HCT116 (cell line): ENCODE results near the gene THRA. TPM values are rescaled to one million over a fixed set of nuclear protein-coding genes. Genes with fewer than 3 reads are reported as not detected.

Source experiments
- ATAC-seq: fragments of 200-7000 bp; cut with Tn5 transposase; 2 replicates; pipeline ENCODE4 v1.9.1; 2020; ENCODE audit warnings: mild to moderate bottlenecking, moderate library complexity
- BruUV-seq: library from RNA; stranded (reverse); fragments of 400-500 nt; replicated peaks from 2 replicates; lab custom pipeline; 2021; lab: Mats Ljungman, UMichigan
- CTCF ChIA-PET: fragments of 300-600 bp; sonication (Branson Sonifier 250); formaldehyde crosslinking; loops from one replicate; lab custom pipeline; 2021; ENCODE audit warnings: antibody characterized with exemption; lab: Charles Lee
- POLR2A ChIA-PET: fragments of 300-600, 350-600 bp; sonication (Branson Sonifier 250); formaldehyde crosslinking; loops from one replicate; lab custom pipeline; 2021; ENCODE audit warnings: antibody characterized with exemption; lab: Charles Lee
- RAD21 ChIA-PET, 2 experiments: fragments of 300-600 bp; sonication (Branson Sonifier 250); formaldehyde crosslinking; loops; one replicate each; lab custom pipeline; 2023; ENCODE audit warnings: low total read pairs in 2 of 2; ENCODE audit not compliant: uncharacterized antibody in 2 of 2, unreplicated experiment in 2 of 2, low non-redundant PET in 1 of 2; lab: Charles Lee
- DNase-seq: peaks from one replicate; pipeline ENCODE4 v3.0.0-alpha.2; 2010; ENCODE audit warnings: low read depth, low spot score
- H2AFZ ChIP-seq: fragments of 200-600 bp; shearing (Covaris generic), sonication (generic); 2 replicates; pipeline ENCODE4 v1.6.1; 2017; ENCODE audit warnings: low read depth, mixed run types, mixed read lengths, antibody characterized with exemption, low read length; ENCODE audit not compliant: poor library complexity, severe bottlenecking
- H3K27ac ChIP-seq: 2 replicates; pipeline ENCODE4 v1.5.1; 2012; ENCODE audit warnings: low read depth, low read length
- H3K27me3 ChIP-seq: fragments of 200-600 bp; sonication (generic); 2 replicates; pipeline ENCODE4 v1.6.1; 2016; ENCODE audit warnings: mixed run types, low read length, mixed read lengths; ENCODE audit not compliant: insufficient read depth
- H3K36me3 ChIP-seq, 2 experiments: fragments of 200-500 bp in 1 of 2; fragments of 200-600 bp in 1 of 2; sonication (Bioruptor generic) in 1 of 2; sonication (generic) in 1 of 2; 2 replicates each; pipeline versions ENCODE4 v1.5.1 to v1.6.1; 2014 to 2016; ENCODE audit warnings: low read length in 2 of 2, inconsistent platforms in 1 of 2, mixed read lengths in 1 of 2, mixed run types in 1 of 2; ENCODE audit not compliant: insufficient read depth in 2 of 2, control insufficient read depth in 1 of 2
- H3K4me1 ChIP-seq, 2 experiments: fragments of 200-600 bp in 1 of 2; sonication (generic) in 1 of 2; 2 replicates each; pipeline versions ENCODE4 v1.5.1 to v1.6.1; 2012 to 2017; ENCODE audit warnings: low read length in 2 of 2, inconsistent platforms in 1 of 2, mild to moderate bottlenecking in 1 of 2, mixed read lengths in 1 of 2, mixed run types in 1 of 2, moderate library complexity in 1 of 2; ENCODE audit not compliant: insufficient read depth in 2 of 2, control insufficient read depth in 1 of 2
- H3K4me2 ChIP-seq: fragments of 200-600 bp; sonication (generic); 2 replicates; pipeline ENCODE4 v1.6.1; 2017; ENCODE audit warnings: mixed run types, low read length, mixed read lengths
- H3K4me3 ChIP-seq, 2 experiments: fragments of 200-600 bp in 1 of 2; sonication (generic) in 1 of 2; replicated peaks in 1 of 2; 2 replicates each; pipeline ENCODE4 v1.5.1; 2011 to 2016; ENCODE audit warnings: low read length in 2 of 2, control low read depth in 1 of 2, low read depth in 1 of 2, mild to moderate bottlenecking in 1 of 2, mixed read lengths in 1 of 2, mixed run types in 1 of 2
- H3K79me2 ChIP-seq: fragments of 200-600 bp; sonication (generic); 2 replicates; pipeline ENCODE4 v1.6.1; 2017; ENCODE audit warnings: mild to moderate bottlenecking, mixed run types, low read length, moderate library complexity, mixed read lengths; ENCODE audit not compliant: insufficient read depth
- H3K9ac ChIP-seq: fragments of 200-600 bp; sonication (generic); 2 replicates; pipeline ENCODE4 v1.6.1; 2016; ENCODE audit warnings: low read length, mixed read lengths
- H3K9me2 ChIP-seq: fragments of 200-600 bp; sonication (generic), shearing (Covaris generic); 2 replicates; pipeline ENCODE4 v1.6.1; 2017; ENCODE audit warnings: mixed run types, mild to moderate bottlenecking, moderate library complexity; ENCODE audit not compliant: insufficient read depth
- H3K9me3 ChIP-seq, 2 experiments: fragments of 200-500 bp in 1 of 2; fragments of 200-600 bp in 1 of 2; sonication (Bioruptor generic) in 1 of 2; sonication (generic) in 1 of 2; 2 replicates each; pipeline ENCODE4 v1.6.1; 2014 to 2017; ENCODE audit warnings: low read length in 2 of 2, mixed read lengths in 2 of 2, inconsistent platforms in 1 of 2, low read depth in 1 of 2, mild to moderate bottlenecking in 1 of 2, mixed run types in 1 of 2, moderate library complexity in 1 of 2; ENCODE audit not compliant: control insufficient read depth in 1 of 2, insufficient read depth in 1 of 2
- H4K20me1 ChIP-seq: fragments of 200-600 bp; sonication (generic), shearing (Covaris generic); 2 replicates; pipeline ENCODE4 v1.6.1; 2017; ENCODE audit warnings: mixed run types, mild to moderate bottlenecking, moderate library complexity; ENCODE audit not compliant: insufficient read depth
- CTCF ChIP-seq, 3 experiments: fragments of 200-600 bp in 1 of 3; sonication (generic) in 1 of 3; IDR thresholded peaks in 2 of 3; conservative IDR thresholded peaks in 1 of 3; 2 replicates each; pipeline ENCODE4 v1.5.1; 2012 to 2017; ENCODE audit warnings: low read depth in 2 of 3, low read length in 2 of 3, antibody characterized with exemption in 1 of 3, borderline replicate concordance in 1 of 3, control low read depth in 1 of 3, mild to moderate bottlenecking in 1 of 3, mixed read lengths in 1 of 3, mixed run types in 1 of 3, moderate library complexity in 1 of 3; ENCODE audit not compliant: insufficient read depth in 1 of 3
- EZH2 ChIP-seq: fragments of 200-600 bp; sonication (generic); IDR thresholded peaks from 2 replicates; pipeline ENCODE4 v1.6.1; 2017; ENCODE audit warnings: antibody characterized with exemption, mixed run types
- EZH2phosphoT487 ChIP-seq: fragments of 200-600 bp; IDR thresholded peaks from 2 replicates; pipeline ENCODE4 v1.6.1; 2018; ENCODE audit warnings: antibody characterized with exemption, borderline replicate concordance
- RAD21 ChIP-seq: IDR thresholded peaks from 2 replicates; pipeline ENCODE4 v1.6.1; 2012; ENCODE audit warnings: low read depth, mild to moderate bottlenecking
- REST ChIP-seq: IDR thresholded peaks from 2 replicates; pipeline ENCODE4 v1.6.1; 2012; ENCODE audit warnings: low read depth
- YY1 ChIP-seq: IDR thresholded peaks from 2 replicates; pipeline ENCODE4 v1.6.1; 2011; ENCODE audit warnings: low read length, low read depth, moderate library complexity, mild to moderate bottlenecking; ENCODE audit not compliant: insufficient replicate concordance; ENCODE audit errors: extremely low read depth
- intact Hi-C: fragments of 100-400 bp; cut with micrococcal nuclease; formaldehyde crosslinking; loops from 2 replicates; pipeline ENCODE4 v1.10.0; 2022
- total RNA-seq: library from RNA; stranded (reverse); gene quantifications from one replicate; pipeline ENCODE4 v1.2.1, GENCODE V29; 2021; ENCODE audit not compliant: unreplicated experiment

Gene THRA
- total RNA-seq, 1 experiment from 2014 or later = 23.3 TPM

- peak; percentile 98 for TF ChIP-seq RAD21
- no peak for TF ChIP-seq EZH2phosphoT487
Measured at GRCh38 chr17:40111221-40112128, 48.7 kb downstream of the THRA start (continued).

GRCh38 chr17:40112191-40112711, 49.5 kb downstream of the THRA start:
- H3K79me2 ChIP-seq = no peaks in the 10 kb centered on the region
- BruUV-seq = no TSS peak
- peak overlapping the region; percentile 43 for H3K9ac ChIP-seq

More at GRCh38 chr17:40112191-40112711, 49.5 kb downstream of the THRA start:
- CTCF ChIA-PET = interaction anchor here (0.6 to 6.3 kb wide), 27 partner anchors 8 to 179 kb away, joined by 3 to 69 read pairs (median 6); partner anchors contain the start of genes CASC3 and NR1D1
- Histone ChIP-seq H4K20me1 (no peaks in the 10 kb centered on the region), H3K4me3 (no peak overlapping the region), H3K27me3 (no peaks in the 10 kb centered on the region), H3K4me1 (peaks cover 68 to 81% of the 10 kb centered on the region in 2 experiments), H2AFZ (peak overlapping the region; percentile 80), H3K4me2 (peak overlapping the region; percentile 75), H3K27ac (peak overlapping the region; percentile 14; the same call in 1 of the 2 replicates), H3K9me2 (no peaks in the 10 kb centered on the region), H3K36me3 (no peaks in the 10 kb centered on the region), H3K9me3 (no peaks in the 10 kb centered on the region)
- TF ChIP-seq EZH2 (no peak), CTCF (IDR thresholded peaks at IDR 0.05 in 2 of 3, conservative IDR thresholded peaks at IDR 0.05 in 1 of 3; ENCODE audit: borderline replicate concordance in 1 of 3, insufficient read depth in 1 of 3, low read depth in 2 of 3, low read length in 2 of 3) (no peak), YY1 (no peak), REST (no peak)
- POLR2A ChIA-PET = interaction anchor here (1.0 to 8.1 kb wide), 4 partner anchors 11 to 97 kb away, joined by 3 to 160 read pairs (median 7); partner anchors contain the start of genes CASC3, CSF3 and NR1D1
- intact Hi-C loops = loop anchor here (2.0 kb wide), 1 partner anchor 79 kb away; no protein-coding TSS in a partner anchor
- DNase-seq = no peak
- RAD21 ChIA-PET = interaction anchor here (0.8 to 2.2 kb wide), 12 partner anchors 9 to 178 kb away, joined by 3 to 10 read pairs (median 4); partner anchors contain the start of gene NR1D1 (in 2 of the 2)
- no peak for ATAC-seq
